GM18508 (cell line): ENCODE measurements around the gene SH2D3C.

Source experiments
- ATAC-seq: cut with Tn5 transposase; IDR thresholded peaks from one replicate; pipeline ENCODE4 v1.9.1; 2021; ENCODE audit warnings: moderate number of reproducible peaks; ENCODE audit not compliant: insufficient read depth, unreplicated experiment

The SH2D3C gene

DNA sequence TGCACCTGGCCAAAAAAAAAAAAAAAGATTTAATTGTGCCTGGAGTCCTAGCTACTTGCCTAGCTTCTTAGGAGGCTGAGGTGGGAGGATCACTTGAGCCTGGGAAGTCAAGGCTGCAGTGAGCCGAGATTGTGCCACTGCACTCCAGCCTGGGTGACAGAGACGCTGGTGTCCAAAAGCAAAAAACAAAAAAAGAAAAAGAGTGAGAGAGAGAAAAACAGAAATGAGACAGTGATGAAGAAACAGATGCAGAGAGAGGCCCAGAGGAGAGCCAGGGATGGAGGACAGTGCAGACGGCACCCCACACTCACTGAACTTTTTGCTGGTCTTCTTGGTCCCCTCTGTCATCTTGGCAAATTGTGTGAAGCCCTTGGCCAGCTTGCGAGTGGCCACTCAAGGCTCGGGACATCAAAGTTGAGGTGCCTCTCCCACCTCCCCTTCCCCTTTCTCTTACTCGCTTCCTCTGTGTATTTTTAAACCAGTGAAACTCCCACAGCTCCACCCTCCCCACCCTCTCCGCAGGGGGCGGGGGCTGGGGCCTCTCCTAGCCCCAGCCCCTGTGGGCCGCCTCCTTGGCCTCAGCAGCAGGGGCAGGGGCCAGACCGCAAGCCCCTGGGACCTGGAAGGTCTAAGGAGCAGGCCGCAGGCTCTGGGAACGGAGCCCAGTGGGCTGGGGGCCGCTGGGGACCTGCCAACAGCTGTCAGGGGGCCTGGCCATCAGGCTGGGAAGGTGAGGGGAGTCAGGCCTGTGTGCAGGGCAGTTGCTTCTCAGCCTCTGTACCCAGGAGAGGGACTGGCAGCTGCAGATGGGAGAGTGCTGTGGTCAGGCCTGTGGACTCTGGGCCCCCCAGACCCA lies at the start of gene SH2D3C:
Gene SH2D3C (minus strand): TSS at position 387 of the 856 bp plus-strand sequence. CDS start 39 bp downstream, at position 348.
- no peak for ATAC-seq

GRCh38 chr9:127826253-127826913 lies 47.9 kb upstream of the SH2D3C start:
- ATAC-seq, result no peak

DNA sequence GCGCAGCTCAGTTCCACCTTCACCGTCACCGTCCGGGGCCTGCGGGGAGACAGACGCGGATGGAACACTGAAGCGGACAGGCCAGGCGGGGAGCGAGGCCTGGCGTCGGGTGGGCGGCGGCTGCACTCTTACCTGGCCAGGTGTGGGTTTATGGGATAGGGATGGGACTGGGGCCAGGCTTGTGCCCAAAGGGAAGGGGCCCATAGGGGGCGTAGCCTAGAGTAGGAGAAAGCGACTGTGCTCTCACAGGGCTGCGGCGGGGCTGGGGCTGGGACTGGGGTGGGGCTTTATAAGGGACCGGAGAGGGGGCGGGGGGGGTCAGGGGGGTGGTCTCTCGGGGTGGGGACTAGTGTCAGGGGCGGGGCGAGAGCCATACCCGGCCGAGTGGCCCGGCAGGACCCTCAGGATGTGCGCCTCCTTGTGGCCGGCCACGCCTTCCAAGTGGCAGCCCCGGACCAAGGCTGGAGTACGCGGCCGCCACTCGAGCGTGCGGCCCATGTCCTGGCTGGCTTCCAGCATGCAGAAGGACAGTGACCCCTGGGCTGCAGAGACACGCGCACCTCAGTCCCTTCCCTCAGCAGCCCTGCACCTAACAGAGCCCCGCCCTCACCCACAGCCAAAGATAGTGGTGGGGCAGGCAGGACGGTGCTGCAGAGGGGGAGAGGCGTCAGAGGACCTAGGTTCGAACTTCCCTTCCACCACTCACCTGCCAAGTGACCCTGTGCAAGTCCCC lies 47.0 kb upstream of the SH2D3C start:
- ATAC-seq, result no peak

DNA sequence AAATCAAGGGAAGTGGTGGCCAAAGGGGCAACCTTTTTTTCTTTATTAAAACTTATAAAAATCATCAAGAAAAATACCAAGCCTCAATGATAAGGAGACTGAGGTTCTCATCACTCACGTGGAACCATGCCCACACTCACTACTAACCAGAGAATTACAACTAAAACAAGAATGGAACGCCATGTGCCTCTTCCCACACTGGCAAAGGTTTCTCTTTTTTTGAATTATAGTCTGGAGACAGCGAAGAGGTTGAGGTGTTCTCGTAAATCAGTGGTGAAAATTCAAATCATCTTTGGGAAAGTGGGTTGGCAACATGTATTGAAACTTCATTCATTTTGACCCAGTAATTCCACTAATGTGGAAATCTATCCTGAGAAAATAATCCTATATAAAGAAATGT lies 43.6 kb upstream of the SH2D3C start:
- no peak for ATAC-seq

- ATAC-seq, result no peak
Measured at GRCh38 chr9:127818574-127818973, 40.1 kb upstream of the SH2D3C start.

DNA sequence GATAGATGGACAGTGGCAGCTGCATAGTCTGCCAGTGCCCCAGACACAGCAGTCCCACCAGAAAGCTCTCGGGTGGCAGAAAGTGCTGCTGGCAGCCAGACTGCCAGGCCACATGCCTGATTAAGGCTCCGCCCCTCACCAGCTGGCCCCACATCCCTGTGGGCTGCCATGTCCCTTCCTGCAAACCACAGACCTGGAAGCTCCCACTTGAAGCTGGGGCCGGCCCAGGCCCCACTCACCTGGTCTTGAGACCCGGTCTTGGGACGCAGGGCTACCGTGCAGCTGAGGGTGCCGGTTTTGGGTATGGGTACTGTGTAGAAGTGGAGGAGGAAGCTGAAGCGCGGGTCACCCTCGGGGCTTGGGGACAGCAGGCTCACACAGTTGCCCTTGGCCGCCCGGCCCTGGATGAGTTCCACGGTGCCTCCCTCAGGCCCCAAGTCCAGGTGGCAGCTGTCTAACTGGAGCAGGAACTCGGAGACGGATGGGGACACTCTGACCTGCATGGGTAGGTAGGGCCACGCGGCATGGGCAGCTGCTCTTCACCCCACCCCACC lies 39.5 kb upstream of the SH2D3C start:
- ATAC-seq, result no peak

GRCh38 chr9:127816728-127817127 lies 38.3 kb upstream of the SH2D3C start:
- ATAC-seq, result no peak

DNA sequence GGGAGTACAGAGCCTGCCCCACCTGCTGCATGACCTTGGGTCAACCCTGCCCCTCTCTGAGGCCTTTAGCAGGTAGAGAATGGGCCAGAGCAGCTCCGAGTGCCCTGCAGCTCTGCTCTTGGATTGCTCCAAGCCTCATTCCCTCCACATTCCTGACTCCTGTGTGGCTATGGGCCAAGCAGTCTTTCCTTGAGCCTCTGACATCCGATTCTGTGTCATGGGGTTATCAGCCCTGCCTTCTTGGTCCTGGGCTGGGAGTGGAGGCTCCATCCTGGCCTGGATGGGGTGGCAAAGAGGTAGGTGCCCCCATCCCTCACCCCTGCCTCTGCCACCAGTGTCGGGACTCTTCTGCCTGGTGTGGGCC lies 37.9 kb upstream of the SH2D3C start:
- no peak for ATAC-seq

DNA sequence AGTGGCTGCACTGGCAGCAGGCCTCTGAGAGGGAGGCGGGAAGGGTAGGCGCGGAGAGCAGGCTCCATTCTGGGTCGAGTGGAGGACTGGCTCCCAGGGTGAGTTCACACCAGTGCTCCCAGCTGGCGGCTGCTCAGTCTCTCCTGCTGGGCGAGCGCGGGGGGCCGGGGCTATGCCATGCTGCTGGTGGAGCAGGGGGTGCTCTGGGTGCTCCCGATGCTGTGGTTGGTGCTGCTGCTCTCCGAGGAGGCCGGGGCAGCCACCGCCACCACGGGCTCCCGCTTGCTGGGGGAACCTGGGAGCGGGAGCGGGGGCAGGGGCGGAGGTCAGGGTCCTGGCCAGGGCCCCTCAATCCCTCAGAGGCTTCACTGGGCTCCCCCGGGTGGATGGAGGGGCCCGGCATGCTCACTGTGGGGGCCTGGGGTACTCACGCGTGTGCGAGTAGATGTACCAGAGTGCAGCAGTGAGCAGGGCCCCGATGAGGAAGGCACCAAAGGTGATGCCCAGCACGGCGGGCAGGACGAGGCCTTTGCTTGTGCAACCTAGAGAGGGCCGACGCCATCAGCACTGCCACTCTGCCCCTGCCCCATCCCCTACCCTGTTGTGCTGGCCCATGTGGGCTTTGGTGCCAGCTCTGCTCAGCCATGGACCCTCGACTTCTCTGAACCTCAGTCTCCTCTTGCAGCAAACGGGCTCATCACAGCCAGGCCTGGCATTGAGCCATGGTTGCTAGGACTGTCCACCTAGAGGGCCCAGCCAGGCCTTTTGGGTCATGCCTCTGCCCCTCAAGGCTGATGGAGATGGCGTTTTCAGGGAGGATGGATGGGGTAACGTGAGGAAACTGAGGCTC lies 37.3 kb upstream of the SH2D3C start:
- ATAC-seq, result no peak

GRCh38 chr9:127814619-127815511 lies 36.4 kb upstream of the SH2D3C start:
- no peak for ATAC-seq

DNA sequence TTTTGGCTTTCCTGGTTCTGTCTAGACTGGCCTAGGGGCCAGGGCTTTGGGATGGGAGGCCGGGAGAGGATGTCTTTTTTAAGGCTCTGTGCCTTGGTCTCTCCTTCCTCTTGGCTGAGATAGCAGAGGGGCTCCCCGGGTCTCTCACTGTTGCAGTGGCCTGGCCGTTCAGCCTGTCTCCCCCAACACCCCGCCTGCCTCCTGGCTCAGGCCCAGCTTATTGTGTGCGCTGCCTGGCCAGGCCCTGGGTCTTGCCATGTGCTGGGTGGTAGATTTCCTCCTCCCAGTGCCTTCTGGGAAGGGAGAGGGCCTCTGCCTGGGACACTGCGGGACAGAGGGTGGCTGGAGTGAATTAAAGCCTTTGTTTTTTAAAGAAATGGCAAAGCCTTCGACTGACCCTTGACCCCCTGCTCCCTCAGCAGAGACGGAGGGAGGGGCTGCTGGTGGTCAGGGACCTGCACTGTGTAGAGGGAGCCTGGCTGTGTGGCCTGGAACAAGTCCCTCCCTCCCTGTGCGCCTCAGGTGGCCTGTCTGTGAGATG lies 35.3 kb upstream of the SH2D3C start:
- no peak for ATAC-seq

DNA sequence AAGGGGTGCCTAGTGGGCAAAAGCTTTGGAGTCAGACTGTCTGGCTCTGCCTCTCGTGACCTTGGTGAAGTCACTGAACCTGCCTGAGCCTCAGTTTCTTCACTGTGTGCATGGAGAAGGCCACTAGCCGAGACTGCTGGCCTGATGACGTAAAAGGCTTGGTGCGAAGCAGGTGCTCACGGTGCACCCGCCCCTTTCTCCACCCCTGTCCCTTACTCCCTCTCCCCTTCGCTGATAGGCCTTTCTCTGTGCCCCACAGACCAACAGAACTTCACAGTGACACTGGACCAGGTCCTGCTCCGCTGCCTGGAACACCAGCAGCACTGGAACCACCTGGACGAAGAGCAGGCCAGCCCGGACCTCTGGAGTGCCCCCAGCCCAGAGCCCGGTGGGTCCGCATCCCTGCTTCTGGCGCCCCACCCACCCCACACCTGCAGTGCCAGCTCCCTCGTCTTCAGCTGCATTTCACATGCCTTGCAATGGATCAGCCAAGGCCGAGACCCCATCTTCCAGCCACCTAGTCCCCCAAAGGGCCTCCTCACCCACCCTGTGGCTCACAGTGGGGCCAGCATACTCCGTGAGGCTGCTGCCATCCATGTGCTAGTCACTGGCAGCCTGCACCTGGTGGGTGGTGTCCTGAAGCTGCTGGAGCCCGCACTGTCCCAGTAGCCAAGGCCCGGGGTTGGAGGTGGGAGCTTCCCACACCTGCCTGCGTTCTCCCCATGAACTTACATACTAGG lies 34.6 kb upstream of the SH2D3C start:
- no peak for ATAC-seq

- ATAC-seq, result no peak
Measured at GRCh38 chr9:127812011-127812410, 33.5 kb upstream of the SH2D3C start.

- ATAC-seq, result no peak
Measured at GRCh38 chr9:127810378-127811187, 32.1 kb upstream of the SH2D3C start.

- no peak for ATAC-seq
Measured at GRCh38 chr9:127809540-127810377, 31.3 kb upstream of the SH2D3C start.

GRCh38 chr9:127809002-127809539 lies 30.6 kb upstream of the SH2D3C start:
- ATAC-seq, result no peak
